K562 (cell line): Measurements from ENCODE around the gene RNU6-9. TPM values are rescaled to one million over a fixed set of nuclear protein-coding genes. Genes with fewer than 3 reads are reported as not detected.

Experiments
- ATAC-seq: fragments of 200-7000 bp; cut with Tn5 transposase; 3 replicates; pipeline ENCODE4 v1.9.1; 2020; ENCODE audit warnings: moderate library complexity
- BruUV-seq: library from RNA; stranded (reverse); fragments of 400-500 nt; replicated peaks from 2 replicates; lab custom pipeline; 2021; lab: Mats Ljungman, UMichigan
- CTCF ChIA-PET: fragments of 300-600 bp; formaldehyde crosslinking; extraction: SDS; loops from one replicate; lab custom pipeline; 2021; ENCODE audit warnings: low intra/inter-chr PET ratio; lab: Yijun Ruan, JAX
- POLR2A ChIA-PET: fragments of 300-600, 350-650 bp; sonication (Branson Sonifier 250); formaldehyde crosslinking; extraction: SDS; loops from one replicate; lab custom pipeline; 2021; ENCODE audit warnings: antibody characterized with exemption, inconsistent platforms; lab: Yijun Ruan, JAX
- DNase-seq, 4 experiments: peaks; one replicate each; pipeline versions ENCODE4 v3.0.0 to v3.0.0-alpha.2; 2011 to 2018; ENCODE audit warnings: low spot score in 3 of 4, mixed read lengths in 3 of 4; ENCODE audit errors: extremely low read depth in 1 of 4
- FAIRE-seq: peaks from 2 replicates; lab custom pipeline; 2011; peaks lifted over from hg19 to GRCh38; lab: Jason Lieb, UNC
- H2AFZ ChIP-seq: 2 replicates; pipeline ENCODE4 v1.6.0; 2011; ENCODE audit warnings: low read depth, low read length, control low read depth, inconsistent platforms
- H3K27ac ChIP-seq: fragments of 200-600 bp; 3 replicates; pipeline ENCODE4 v1.8.0; 2011; ENCODE audit warnings: low read depth, mild to moderate bottlenecking, control low read depth, inconsistent platforms, low read length, moderate library complexity, mixed read lengths; ENCODE audit errors: extremely low read depth
- H3K27me3 ChIP-seq, 2 experiments: fragments of 300-600 bp in 1 of 2; 2 replicates in 1 of 2; 3 replicates in 1 of 2; pipeline versions ENCODE4 v1.6.0 to v1.8.0; 2011; ENCODE audit warnings: inconsistent platforms in 2 of 2, low read length in 2 of 2, mild to moderate bottlenecking in 1 of 2, mixed read lengths in 1 of 2, moderate library complexity in 1 of 2; ENCODE audit not compliant: control insufficient read depth in 2 of 2, insufficient read depth in 2 of 2
- H3K36me3 ChIP-seq: fragments of 300-600 bp; 3 replicates; pipeline ENCODE4 v1.8.0; 2011; ENCODE audit warnings: mild to moderate bottlenecking, low read length, inconsistent platforms; ENCODE audit not compliant: control insufficient read depth, insufficient read depth
- H3K4me1 ChIP-seq, 2 experiments: fragments of 200-600 bp in 1 of 2; replicated peaks in 1 of 2; 2 replicates in 1 of 2; 3 replicates in 1 of 2; pipeline versions ENCODE4 v1.5.1 to v1.8.0; 2011; ENCODE audit warnings: inconsistent platforms in 2 of 2, low read length in 2 of 2, mild to moderate bottlenecking in 1 of 2, mixed read lengths in 1 of 2, moderate library complexity in 1 of 2; ENCODE audit not compliant: control insufficient read depth in 2 of 2, insufficient read depth in 2 of 2
- H3K4me2 ChIP-seq: 2 replicates; pipeline ENCODE4 v1.6.1; 2011; ENCODE audit warnings: low read length, control low read depth, inconsistent platforms, mixed read lengths; ENCODE audit not compliant: insufficient read depth
- H3K4me3 ChIP-seq: fragments of 200-600 bp; sonication (generic), shearing (Covaris generic); 2 replicates; pipeline ENCODE4 v1.5.1; 2016; ENCODE audit warnings: control low read depth, inconsistent platforms
- H3K79me2 ChIP-seq: fragments of 200-600 bp; 3 replicates; pipeline ENCODE4 v1.8.0; 2011; ENCODE audit warnings: low read length, inconsistent platforms; ENCODE audit not compliant: control insufficient read depth, insufficient read depth
- H3K9ac ChIP-seq, 2 experiments: 2 replicates each; pipeline versions ENCODE4 v1.6.0 to v1.6.1; 2011; ENCODE audit warnings: low read depth in 2 of 2, low read length in 2 of 2, control low read depth in 1 of 2, inconsistent platforms in 1 of 2, mild to moderate bottlenecking in 1 of 2, mixed read lengths in 1 of 2; ENCODE audit not compliant: insufficient read depth in 1 of 2
- H3K9me1 ChIP-seq: one replicate; pipeline ENCODE4 v1.6.0; 2011; ENCODE audit warnings: inconsistent platforms, mild to moderate bottlenecking, low read length, moderate library complexity; ENCODE audit not compliant: control insufficient read depth, insufficient read depth
- H3K9me3 ChIP-seq: replicated peaks from 2 replicates; pipeline ENCODE4 v1.5.1; 2011; ENCODE audit warnings: low read depth, low read length, inconsistent platforms; ENCODE audit not compliant: control insufficient read depth, insufficient read depth
- H4K20me1 ChIP-seq: replicated peaks from 2 replicates; pipeline ENCODE4 v1.6.1; 2011; ENCODE audit warnings: low read length, inconsistent platforms, mixed read lengths; ENCODE audit not compliant: control insufficient read depth, insufficient read depth
- BRCA1 ChIP-seq, 2 experiments: fragments of 450-650 bp in 1 of 2; sonication (generic) in 1 of 2; formaldehyde crosslinking in 1 of 2; IDR thresholded peaks; 2 replicates each; pipeline versions ENCODE4 v1.5.0 to v1.6.1; 2017 to 2020; ENCODE audit warnings: mild to moderate bottlenecking in 1 of 2, missing genetic modification reagents in 1 of 2
- JUND ChIP-seq, 2 experiments: IDR thresholded peaks; 2 replicates in 1 of 2; 3 replicates in 1 of 2; pipeline ENCODE4 v1.6.1; 2011; ENCODE audit warnings: borderline replicate concordance in 2 of 2, low read depth in 2 of 2, low read length in 2 of 2, improper control_type of control experiment in 1 of 2, missing biosample characterization in 1 of 2, missing genetic modification characterization in 1 of 2, missing genetic modification reagents in 1 of 2
- NEUROD1 ChIP-seq: fragments of 150-350 bp; IDR thresholded peaks from 2 replicates; pipeline ENCODE4 v1.6.1; 2014; ENCODE audit warnings: borderline replicate concordance, low read length, low read depth; ENCODE audit not compliant: partially characterized antibody
- POLR2G ChIP-seq: fragments of 200-400 bp; formaldehyde crosslinking; IDR thresholded peaks from 2 replicates; pipeline ENCODE4 v1.6.1; 2017; ENCODE audit warnings: low read depth, mild to moderate bottlenecking, antibody characterized with exemption, low read length, moderate library complexity
- PTBP1 ChIP-seq: fragments of 200-400 bp; formaldehyde crosslinking; IDR thresholded peaks from 2 replicates; pipeline ENCODE4 v1.6.1; 2017; ENCODE audit warnings: low read depth, low read length
- SMAD1 ChIP-seq: fragments of 150-350 bp; IDR thresholded peaks from 2 replicates; pipeline ENCODE4 v1.6.1; 2014; ENCODE audit warnings: low read length, low read depth; ENCODE audit not compliant: partially characterized antibody
- WGBS: fragments of 100-300 bp; shearing (Covaris generic); methylation state at CpG from one replicate; pipeline ENCODE4 v1.1.6; 2016; ENCODE audit warnings: low coverage, mixed read lengths; ENCODE audit not compliant: insufficient coverage; ENCODE audit errors: missing lambda C conversion rate; 5-methylcytosine and 5-hydroxymethylcytosine counted together
- in situ Hi-C: fragments of 300-500 bp; cut with MboI; formaldehyde crosslinking; loops from 4 replicates; pipeline ENCODE4 v1.15.0; 2018; ENCODE audit warnings: inconsistent platforms, mixed read lengths
- intact Hi-C: fragments of 100-400 bp; cut with micrococcal nuclease; formaldehyde crosslinking; loops from 2 replicates; pipeline ENCODE4 v1.14.2; 2022
- polyA plus RNA-seq, 8 experiments: library from polyadenylated mRNA; depleted of rRNA in 4 of 8; stranded (reverse) in 5 of 8; unstranded in 3 of 8; fragments of >200 nt; fragmentation: Nextera tagmentation in 2 of 8; fragmentation: Illumina TruSeq in 1 of 8; extraction: Ambion mirVana in 2 of 8; extraction: Trizol in 1 of 8; gene quantifications; 2 replicates each; pipeline versions ENCODE4 v1.2.1 to v1.2.3, GENCODE V29; 2011 to 2014; ENCODE audit warnings: inconsistent platforms in 1 of 8, missing spikeins in 1 of 8
- total RNA-seq, 7 experiments: library from RNA; depleted of rRNA in 6 of 7; stranded (reverse); fragments of >200 nt in 6 of 7; fragmentation: Illumina TruSeq in 2 of 7; extraction: Trizol in 2 of 7; gene quantifications; 2 replicates each; pipeline versions ENCODE4 v1.2.1 to v1.2.3, GENCODE V29; 2011 to 2021; ENCODE audit warnings: low replicate concordance in 1 of 7
- TF ChIP-seq, protein P1 (sequence below), 2 experiments: fragments of 150-350 bp in 1 of 2; IDR thresholded peaks; 2 replicates each; pipeline ENCODE4 v1.6.1; 2012 to 2016; ENCODE audit warnings: low read depth in 2 of 2, low read length in 2 of 2, mild to moderate bottlenecking in 1 of 2, moderate library complexity in 1 of 2

The RNU6-9 gene
- total and polyA plus RNA-seq, 9 of the 15 experiments (the other 6 are each of a cell fraction or from before 2014, with no cell fraction given): not detected

DNA sequence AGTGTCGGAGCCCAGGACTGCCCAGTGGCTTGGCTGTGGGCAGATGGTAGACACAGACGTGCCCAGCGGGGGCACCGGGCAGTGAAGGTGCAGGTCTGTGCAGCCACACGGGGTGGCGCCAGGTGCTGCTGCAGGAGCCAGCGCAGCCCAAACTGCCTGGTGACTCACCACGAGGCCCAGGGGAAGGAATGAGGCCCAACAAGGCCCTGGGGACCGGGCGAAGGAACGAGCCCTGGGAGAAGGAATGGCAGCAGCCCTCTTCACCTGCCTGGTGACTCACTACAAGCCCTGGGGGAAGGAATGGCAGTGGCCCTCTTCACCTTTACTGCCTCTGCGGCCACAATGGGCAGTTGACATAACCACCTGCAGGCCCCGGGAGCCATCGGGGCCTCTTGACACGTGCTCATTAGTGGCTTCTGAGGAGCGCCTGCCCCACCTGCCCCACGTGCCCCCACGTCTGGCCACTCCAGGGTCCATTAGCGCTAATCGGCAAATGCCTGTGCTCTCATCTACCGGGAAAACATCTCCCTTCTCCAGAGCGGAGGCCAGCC lies 9.5 kb upstream of the RNU6-9 start:
- Histone ChIP-seq H2AFZ (no peak overlapping the region), H3K4me3 (no peak overlapping the region), H3K36me3 (peaks cover 76% of the 10 kb centered on the region), H3K9me1 (no peaks in the 10 kb centered on the region), H3K9me3 (no peaks in the 10 kb centered on the region), H3K27me3 (no peaks in the 10 kb centered on the region), H3K4me1 (peaks cover 4 to 58% of the 10 kb centered on the region in 2 experiments; a peak in 4 of 5 replicates), H3K4me2 (no peak overlapping the region), H3K9ac (no peak overlapping the region; a peak in 1 of 4 replicates), H4K20me1 (no peaks in the 10 kb centered on the region; the same call in 1 of the 2 replicates), H3K27ac (no peak overlapping the region), H3K79me2 (peaks cover 12% of the 10 kb centered on the region)
- ATAC-seq (no peak), DNase-seq (no peak), FAIRE-seq (no peak)
- BruUV-seq: no TSS peak
- intact Hi-C loops (no loop called here), in situ Hi-C loops (no loop called here)
- ChIA-PET POLR2A (interaction anchor here (0.5 kb wide), 1 partner anchor 9 kb away, joined by 3 read pairs; no protein-coding TSS in a partner anchor), CTCF (no interaction called here)
- TF ChIP-seq SMAD1: no peak
- TF ChIP-seq POLR2G: peak; percentile 8
- TF ChIP-seq, protein P1, sequence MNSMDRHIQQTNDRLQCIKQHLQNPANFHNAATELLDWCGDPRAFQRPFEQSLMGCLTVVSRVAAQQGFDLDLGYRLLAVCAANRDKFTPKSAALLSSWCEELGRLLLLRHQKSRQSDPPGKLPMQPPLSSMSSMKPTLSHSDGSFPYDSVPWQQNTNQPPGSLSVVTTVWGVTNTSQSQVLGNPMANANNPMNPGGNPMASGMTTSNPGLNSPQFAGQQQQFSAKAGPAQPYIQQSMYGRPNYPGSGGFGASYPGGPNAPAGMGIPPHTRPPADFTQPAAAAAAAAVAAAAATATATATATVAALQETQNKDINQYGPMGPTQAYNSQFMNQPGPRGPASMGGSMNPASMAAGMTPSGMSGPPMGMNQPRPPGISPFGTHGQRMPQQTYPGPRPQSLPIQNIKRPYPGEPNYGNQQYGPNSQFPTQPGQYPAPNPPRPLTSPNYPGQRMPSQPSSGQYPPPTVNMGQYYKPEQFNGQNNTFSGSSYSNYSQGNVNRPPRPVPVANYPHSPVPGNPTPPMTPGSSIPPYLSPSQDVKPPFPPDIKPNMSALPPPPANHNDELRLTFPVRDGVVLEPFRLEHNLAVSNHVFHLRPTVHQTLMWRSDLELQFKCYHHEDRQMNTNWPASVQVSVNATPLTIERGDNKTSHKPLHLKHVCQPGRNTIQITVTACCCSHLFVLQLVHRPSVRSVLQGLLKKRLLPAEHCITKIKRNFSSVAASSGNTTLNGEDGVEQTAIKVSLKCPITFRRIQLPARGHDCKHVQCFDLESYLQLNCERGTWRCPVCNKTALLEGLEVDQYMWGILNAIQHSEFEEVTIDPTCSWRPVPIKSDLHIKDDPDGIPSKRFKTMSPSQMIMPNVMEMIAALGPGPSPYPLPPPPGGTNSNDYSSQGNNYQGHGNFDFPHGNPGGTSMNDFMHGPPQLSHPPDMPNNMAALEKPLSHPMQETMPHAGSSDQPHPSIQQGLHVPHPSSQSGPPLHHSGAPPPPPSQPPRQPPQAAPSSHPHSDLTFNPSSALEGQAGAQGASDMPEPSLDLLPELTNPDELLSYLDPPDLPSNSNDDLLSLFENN (IDR thresholded peaks at IDR 0.05; ENCODE audit: low read depth in 2 of 2, low read length in 2 of 2): no peak
- TF ChIP-seq JUND (IDR thresholded peaks at IDR 0.05; ENCODE audit: borderline replicate concordance, low read depth, low read length): no peak
- no peak for TF ChIP-seq JUND (tag; IDR thresholded peaks at IDR 0.05; ENCODE audit: borderline replicate concordance, low read depth, low read length)
- TF ChIP-seq PTBP1: no peak
- TF ChIP-seq BRCA1 (IDR thresholded peaks at IDR 0.05): no peak
- TF ChIP-seq BRCA1 (CRISPR knock-in tag; IDR thresholded peaks at IDR 0.05): no peak
- TF ChIP-seq NEUROD1: no peak
- 96% methylated on average over 11 of the region's 22 CpGs for WGBS
